ENCODE measurements around the gene POLR2H.

The POLR2H gene

GRCh38 chr3:184352149-184352785, 9.2 kb upstream of the POLR2H start:
- no peak for DNase-seq (ENCODE audit: low read depth)

GRCh38 chr3:184352897-184353545, 8.5 kb upstream of the POLR2H start:
- DNase-seq (ENCODE audit: low read depth) = no peak

- no peak for DNase-seq (ENCODE audit: low read depth)
Observed at GRCh38 chr3:184353546-184353941, 8.0 kb upstream of the POLR2H start.

GRCh38 chr3:184354121-184354728, 7.3 kb upstream of the POLR2H start:
- peak; percentile 45 for DNase-seq (ENCODE audit: low read depth)

GRCh38 chr3:184354754-184355153, 6.8 kb upstream of the POLR2H start:
- no peak for DNase-seq (ENCODE audit: low read depth)

GRCh38 chr3:184355261-184356040, 6.1 kb upstream of the POLR2H start:
- DNase-seq (ENCODE audit: low read depth) = no peak

- DNase-seq (ENCODE audit: low read depth) = no peak
Observed at GRCh38 chr3:184357248-184358123, 4.0 kb upstream of the POLR2H start.

GRCh38 chr3:184358124-184358767, 3.3 kb upstream of the POLR2H start:
- no peak for DNase-seq (ENCODE audit: low read depth)

- no peak for DNase-seq (ENCODE audit: low read depth)
Observed at GRCh38 chr3:184358921-184359350, 2.6 kb upstream of the POLR2H start.

- no peak for DNase-seq (ENCODE audit: low read depth)
Observed at GRCh38 chr3:184359610-184360009, 1.9 kb upstream of the POLR2H start.

GRCh38 chr3:184360070-184360928, 1.2 kb upstream of the POLR2H start:
- DNase-seq (ENCODE audit: low read depth) = no peak

GRCh38 chr3:184360929-184361531, 480 bp upstream of the POLR2H start:
- DNase-seq (ENCODE audit: low read depth) = no peak

- DNase-seq (ENCODE audit: low read depth) = peak; percentile 20
Observed at GRCh38 chr3:184361932-184362667, 590 bp downstream of the POLR2H start.

- peak; percentile 93 for DNase-seq (ENCODE audit: low read depth)
Observed at GRCh38 chr3:184362668-184363546, 1.4 kb downstream of the POLR2H start.

- DNase-seq (ENCODE audit: low read depth) = no peak
Observed at GRCh38 chr3:184366619-184367289, 5.2 kb downstream of the POLR2H start.

- DNase-seq (ENCODE audit: low read depth) = no peak
Observed at GRCh38 chr3:184368116-184368515, 6.6 kb downstream of the POLR2H start.

GRCh38 chr3:184368586-184369183, 7.2 kb downstream of the POLR2H start:
- no peak for DNase-seq (ENCODE audit: low read depth)

Measured in stimulated activated CD8-positive, alpha-beta memory T cell treated with anti-CD3 and anti-CD28 coated beads, Interleukin-7, amount 100 ng/mL, for 24 hours (primary cell).